SU-DHL-6 (cell line): ENCODE measurements around the gene MIOX.
A peak's percentile ranks its signal among the peaks of the same experiment; 100 is the strongest.

ENCODE experiments used
- H2AFZ ChIP-seq: fragments of 200-600 bp; sonication (generic); 2 replicates; pipeline ENCODE4 v1.6.1; 2014; ENCODE audit warnings: low read depth, mild to moderate bottlenecking, moderate library complexity, mixed read lengths, antibody characterized with exemption, low read length; ENCODE audit not compliant: severe bottlenecking
- H3F3A ChIP-seq: fragments of 200-600 bp; shearing (Covaris generic); 2 replicates; pipeline ENCODE4 v1.6.0; 2016; ENCODE audit warnings: antibody characterized with exemption, mild to moderate bottlenecking; ENCODE audit not compliant: insufficient read depth
- H3K27ac ChIP-seq: fragments of 200-600 bp; sonication (generic); 2 replicates; pipeline ENCODE4 v1.5.1; 2016; ENCODE audit warnings: low read depth, mild to moderate bottlenecking, low read length, moderate library complexity, mixed read lengths
- H3K27me3 ChIP-seq: fragments of 200-600 bp; sonication (generic), shearing (Covaris generic); 2 replicates; pipeline ENCODE4 v1.6.0; 2014; ENCODE audit warnings: mild to moderate bottlenecking, low read length
- H3K36me3 ChIP-seq: fragments of 200-600 bp; sonication (generic); 2 replicates; pipeline ENCODE4 v1.6.1; 2014; ENCODE audit warnings: mild to moderate bottlenecking, low read length, mixed read lengths
- H3K4me2 ChIP-seq: fragments of 300-600, 200-600 bp; shearing (Covaris generic), sonication (generic); 2 replicates; pipeline ENCODE4 v1.6.0; 2014; ENCODE audit warnings: low read length, low read depth, mild to moderate bottlenecking; ENCODE audit not compliant: poor library complexity, severe bottlenecking
- H3K4me3 ChIP-seq: fragments of 200-600 bp; sonication (generic); 2 replicates; pipeline ENCODE4 v1.5.1; 2014; ENCODE audit warnings: antibody characterized with exemption, low read length, mild to moderate bottlenecking, mixed read lengths; ENCODE audit not compliant: insufficient read depth, poor library complexity, severe bottlenecking
- H3K79me2 ChIP-seq: fragments of 200-600 bp; sonication (generic); 2 replicates; pipeline ENCODE4 v1.6.1; 2014; ENCODE audit warnings: mild to moderate bottlenecking, low read length, moderate library complexity; ENCODE audit not compliant: insufficient read depth
- H3K9ac ChIP-seq: fragments of 200-600 bp; sonication (generic); 2 replicates; pipeline ENCODE4 v1.7.0; 2014; ENCODE audit warnings: mild to moderate bottlenecking, low read length
- H3K9me2 ChIP-seq: fragments of 200-600 bp; sonication (generic); replicated peaks from 2 replicates; pipeline ENCODE4 v1.6.1; 2014; ENCODE audit warnings: low read length; ENCODE audit not compliant: insufficient read depth
- H3K9me3 ChIP-seq: fragments of 200-600 bp; sonication (generic); 2 replicates; pipeline ENCODE4 v1.6.1; 2014; ENCODE audit warnings: low read length, mixed read lengths; ENCODE audit not compliant: insufficient read depth
- H4K20me1 ChIP-seq: fragments of 200-600 bp; sonication (generic); 2 replicates; pipeline ENCODE4 v1.6.1; 2014; ENCODE audit warnings: low read depth, mild to moderate bottlenecking, antibody characterized with exemption, low read length, moderate library complexity, mixed read lengths
- EZH2phosphoT487 ChIP-seq: fragments of 200-600 bp; sonication (generic), shearing (Covaris generic); conservative IDR thresholded peaks from 2 replicates; pipeline ENCODE4 v1.6.1; 2018; ENCODE audit warnings: mild to moderate bottlenecking, antibody characterized with exemption, low read length, moderate library complexity, mixed read lengths
- TF ChIP-seq, protein P1 (sequence below): fragments of 200-600 bp; sonication (generic); IDR thresholded peaks from one replicate; pipeline ENCODE4 v1.5.1; 2017; ENCODE audit warnings: antibody characterized with exemption, mild to moderate bottlenecking, low read length, moderate library complexity; ENCODE audit not compliant: insufficient read depth, poor library complexity, severe bottlenecking

MIOX gene

GRCh38 chr22:50507421-50507990 is 20.8 kb downstream of the MIOX start, which contains the start of gene LMF2:
TSS of gene LMF2 (minus strand) at chr22:50507702. CDS start at chr22:50507675, 27 bp downstream.
- peak within 1 kb of the TSS; percentile 96 for H3K4me2 ChIP-seq
- peak within 1 kb of the TSS; percentile 86 for H3K4me3 ChIP-seq
- H3K9me2 ChIP-seq: no peaks in the 10 kb centered on the region
- H3K79me2 ChIP-seq: peaks cover 45% of the 10 kb centered on the region
- peak within 1 kb of the TSS; percentile 93 for H3K9ac ChIP-seq
- H3K9me3 ChIP-seq: no peaks in the 10 kb centered on the region
- peaks cover 9% of the 10 kb centered on the region for H3F3A ChIP-seq
- no peaks in the 10 kb centered on the region for H4K20me1 ChIP-seq
- peaks cover 4% of the 10 kb centered on the region; the same call in 1 of the 2 replicates for H3K36me3 ChIP-seq
- H2AFZ ChIP-seq: peak within 1 kb of the TSS; percentile 76
- H3K27ac ChIP-seq: peak within 1 kb of the TSS; percentile 86
- no peak for TF ChIP-seq EZH2phosphoT487
- TF ChIP-seq, protein P1, sequence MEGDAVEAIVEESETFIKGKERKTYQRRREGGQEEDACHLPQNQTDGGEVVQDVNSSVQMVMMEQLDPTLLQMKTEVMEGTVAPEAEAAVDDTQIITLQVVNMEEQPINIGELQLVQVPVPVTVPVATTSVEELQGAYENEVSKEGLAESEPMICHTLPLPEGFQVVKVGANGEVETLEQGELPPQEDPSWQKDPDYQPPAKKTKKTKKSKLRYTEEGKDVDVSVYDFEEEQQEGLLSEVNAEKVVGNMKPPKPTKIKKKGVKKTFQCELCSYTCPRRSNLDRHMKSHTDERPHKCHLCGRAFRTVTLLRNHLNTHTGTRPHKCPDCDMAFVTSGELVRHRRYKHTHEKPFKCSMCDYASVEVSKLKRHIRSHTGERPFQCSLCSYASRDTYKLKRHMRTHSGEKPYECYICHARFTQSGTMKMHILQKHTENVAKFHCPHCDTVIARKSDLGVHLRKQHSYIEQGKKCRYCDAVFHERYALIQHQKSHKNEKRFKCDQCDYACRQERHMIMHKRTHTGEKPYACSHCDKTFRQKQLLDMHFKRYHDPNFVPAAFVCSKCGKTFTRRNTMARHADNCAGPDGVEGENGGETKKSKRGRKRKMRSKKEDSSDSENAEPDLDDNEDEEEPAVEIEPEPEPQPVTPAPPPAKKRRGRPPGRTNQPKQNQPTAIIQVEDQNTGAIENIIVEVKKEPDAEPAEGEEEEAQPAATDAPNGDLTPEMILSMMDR: no peak
- H3K27me3 ChIP-seq: no peaks in the 10 kb centered on the region

GRCh38 chr22:50507991-50508884 is 21.6 kb downstream of the MIOX start, which contains the start of gene NCAPH2:
TSS of gene NCAPH2 (plus strand) at chr22:50508224. CDS start at chr22:50508338, 114 bp downstream.
- H3K4me2 ChIP-seq: peak within 1 kb of the TSS; percentile 96
- no peaks in the 10 kb centered on the region for H3K9me2 ChIP-seq
- H4K20me1 ChIP-seq: no peaks in the 10 kb centered on the region
- peak within 1 kb of the TSS; percentile 93 for H3K9ac ChIP-seq
- peak within 1 kb of the TSS; percentile 86 for H3K27ac ChIP-seq
- peaks cover 52% of the 10 kb centered on the region for H3K79me2 ChIP-seq
- H2AFZ ChIP-seq: peak within 1 kb of the TSS; percentile 76
- peaks cover 9% of the 10 kb centered on the region for H3F3A ChIP-seq
- peak within 1 kb of the TSS; percentile 86 for H3K4me3 ChIP-seq
- H3K9me3 ChIP-seq: no peaks in the 10 kb centered on the region
- H3K36me3 ChIP-seq: peaks cover 8% of the 10 kb centered on the region; the same call in 1 of the 2 replicates
- no peak for TF ChIP-seq EZH2phosphoT487
- TF ChIP-seq, protein P1: no peak
- H3K27me3 ChIP-seq: no peaks in the 10 kb centered on the region

DNA sequence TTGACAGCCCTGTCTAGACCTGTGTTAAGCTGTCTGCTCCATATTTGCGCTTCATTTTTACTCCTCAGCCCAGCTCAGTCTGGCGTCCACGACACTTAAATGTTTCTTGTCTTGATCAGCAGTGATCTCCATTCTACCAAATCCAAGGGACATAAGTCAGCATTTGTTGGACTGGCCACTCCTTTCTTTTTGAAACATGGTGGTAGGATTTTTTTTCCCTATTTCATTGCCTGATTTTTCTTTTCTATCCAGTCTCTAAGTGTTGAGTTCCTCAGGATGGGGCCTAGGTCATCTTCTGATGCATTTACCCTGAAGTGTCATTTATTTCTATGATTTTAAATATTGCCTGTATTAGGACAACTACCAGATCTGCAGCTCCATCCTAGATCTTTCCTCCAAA is 22.2 kb downstream of the MIOX start:
- H3K9me2 ChIP-seq: no peaks in the 10 kb centered on the region
- H3K27me3 ChIP-seq: no peaks in the 10 kb centered on the region
- peak overlapping the region; percentile 81 for H3K4me3 ChIP-seq
- peaks cover 59% of the 10 kb centered on the region for H3K79me2 ChIP-seq
- peak overlapping the region; percentile 86 for H3K27ac ChIP-seq
- no peak for TF ChIP-seq EZH2phosphoT487
- TF ChIP-seq, protein P1: no peak
- H3K4me2 ChIP-seq: peak overlapping the region; percentile 96
- H3F3A ChIP-seq: peaks cover 9% of the 10 kb centered on the region
- H3K9ac ChIP-seq: peak overlapping the region; percentile 76
- no peaks in the 10 kb centered on the region for H3K9me3 ChIP-seq
- H4K20me1 ChIP-seq: no peaks in the 10 kb centered on the region
- peaks cover 8% of the 10 kb centered on the region; the same call in 1 of the 2 replicates for H3K36me3 ChIP-seq
- H2AFZ ChIP-seq: no peak overlapping the region
